Activated CD8-positive, alpha-beta memory T cell treated with anti-CD3 and anti-CD28 coated beads for 4 hours (primary cell): ENCODE data around the gene REXO4.
"Not testable (repeated sequence)": the region's sequence is repeated elsewhere in the genome, so short reads cannot be mapped to it uniquely, and the experiment has no call there.

Experiments used
- DNase-seq, 2 donors: peaks; one replicate each; pipeline ENCODE4 v3.0.0-alpha.2; 2020; ENCODE audit warnings: low read depth in 2 of 2

REXO4 gene

DNA sequence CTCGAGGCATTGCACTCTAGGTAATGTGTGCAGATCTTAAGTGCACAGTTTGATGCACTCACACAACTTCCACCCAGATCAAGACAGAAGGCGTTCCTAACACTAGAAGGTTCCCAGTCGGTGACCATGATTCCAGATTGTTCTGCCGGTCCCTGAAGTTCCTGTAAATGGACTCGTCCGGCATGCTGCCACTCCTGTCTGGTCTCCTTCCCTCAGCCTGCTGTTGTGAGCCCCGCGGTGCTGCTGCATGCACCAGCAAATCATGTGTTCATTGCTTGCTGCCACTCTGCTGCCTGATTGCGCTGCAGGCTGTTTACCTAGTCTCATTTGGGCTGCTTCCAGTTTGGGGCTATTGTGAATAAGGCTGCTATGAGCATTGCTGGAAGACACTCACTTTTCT lies 30.1 kb downstream of the REXO4 start:
- no peak for DNase-seq

DNA sequence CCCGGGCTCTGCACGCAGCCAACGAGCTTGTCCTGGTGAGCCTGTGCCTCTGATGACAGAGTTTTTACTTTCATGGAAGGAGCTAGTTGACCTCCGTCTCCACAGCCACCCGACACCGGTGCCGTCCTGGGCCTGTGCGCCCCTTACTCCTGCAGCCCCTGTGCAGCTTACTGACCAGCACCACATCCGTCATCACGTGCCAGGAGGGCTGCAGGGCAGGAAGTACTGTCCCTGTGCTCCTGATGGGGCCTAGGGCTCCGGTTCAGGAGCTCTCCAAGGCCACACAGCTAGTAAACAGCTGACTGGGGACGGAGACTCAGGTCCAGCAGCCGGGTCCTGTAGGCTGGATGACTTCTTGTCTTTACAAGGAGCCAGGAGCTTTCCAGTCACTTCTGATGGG lies 31.5 kb downstream of the REXO4 start:
- no peak for DNase-seq

DNA sequence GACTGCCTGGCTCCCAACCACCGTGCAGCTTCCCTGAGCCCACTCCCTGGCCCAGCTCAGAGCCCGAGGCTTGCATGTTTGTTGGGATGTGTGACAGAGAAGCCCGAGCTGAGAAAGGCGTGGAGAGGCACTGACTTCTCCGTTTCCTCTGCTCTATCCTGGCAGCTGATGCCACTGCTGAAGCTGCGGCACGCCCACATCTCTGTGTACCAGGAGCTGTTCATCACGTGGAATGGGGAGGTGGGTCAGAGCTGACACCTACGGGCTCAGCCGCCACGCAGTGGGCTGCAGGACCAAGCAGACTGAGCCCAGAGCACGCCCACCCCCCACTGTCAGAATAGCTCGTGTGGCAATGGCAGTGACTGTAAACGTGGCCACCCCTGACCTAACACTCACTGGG lies 32.4 kb downstream of the REXO4 start:
- no peak for DNase-seq

DNA sequence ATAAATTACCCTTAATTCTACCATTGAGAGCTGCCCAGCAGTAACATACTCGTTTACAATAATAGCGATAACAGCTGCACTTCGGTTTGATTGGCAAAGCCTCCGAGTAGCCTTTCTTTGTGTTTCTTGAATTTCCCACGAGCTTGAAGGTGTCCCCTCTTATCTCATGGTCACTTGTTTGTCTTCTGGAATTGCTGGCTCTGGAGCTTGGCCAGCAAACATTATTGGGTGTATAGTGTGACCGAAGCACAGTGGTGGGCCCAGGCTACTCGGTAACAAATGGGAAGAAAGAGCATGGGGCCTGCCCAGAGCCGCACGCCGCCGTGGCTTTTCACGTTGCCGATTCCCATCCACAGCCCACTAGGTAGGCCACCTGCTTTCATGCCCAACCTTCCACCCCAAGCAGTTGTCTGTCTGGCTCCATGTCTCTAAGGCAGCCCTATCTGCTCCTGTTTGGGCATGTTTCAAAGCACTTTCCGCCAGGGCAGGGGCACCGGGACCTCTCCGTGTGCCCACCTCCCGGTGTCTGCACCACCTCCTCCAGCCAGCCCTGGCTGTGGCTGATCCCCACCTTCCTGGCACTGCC lies 33.0 kb downstream of the REXO4 start:
- DNase-seq, result no peak

DNA sequence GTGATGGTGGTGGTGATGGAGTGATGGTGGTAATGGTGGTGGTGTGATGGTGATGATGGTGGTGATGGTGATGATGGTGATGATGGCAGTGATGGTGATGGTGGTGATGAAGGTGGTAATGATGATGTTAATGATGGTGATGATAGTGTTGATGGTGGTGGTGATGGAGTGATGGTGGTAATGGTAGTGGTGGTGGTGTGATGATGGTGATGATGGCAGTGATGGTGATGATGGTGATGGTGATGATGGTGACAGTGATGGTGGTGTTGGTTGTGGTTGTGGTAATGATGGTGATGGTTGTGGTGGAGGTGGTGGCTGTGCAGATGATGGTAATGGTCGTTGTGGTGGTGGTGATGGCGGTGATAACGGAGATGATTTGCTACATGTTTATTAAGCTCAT lies 34.4 kb downstream of the REXO4 start:
- DNase-seq, result no peak

DNA sequence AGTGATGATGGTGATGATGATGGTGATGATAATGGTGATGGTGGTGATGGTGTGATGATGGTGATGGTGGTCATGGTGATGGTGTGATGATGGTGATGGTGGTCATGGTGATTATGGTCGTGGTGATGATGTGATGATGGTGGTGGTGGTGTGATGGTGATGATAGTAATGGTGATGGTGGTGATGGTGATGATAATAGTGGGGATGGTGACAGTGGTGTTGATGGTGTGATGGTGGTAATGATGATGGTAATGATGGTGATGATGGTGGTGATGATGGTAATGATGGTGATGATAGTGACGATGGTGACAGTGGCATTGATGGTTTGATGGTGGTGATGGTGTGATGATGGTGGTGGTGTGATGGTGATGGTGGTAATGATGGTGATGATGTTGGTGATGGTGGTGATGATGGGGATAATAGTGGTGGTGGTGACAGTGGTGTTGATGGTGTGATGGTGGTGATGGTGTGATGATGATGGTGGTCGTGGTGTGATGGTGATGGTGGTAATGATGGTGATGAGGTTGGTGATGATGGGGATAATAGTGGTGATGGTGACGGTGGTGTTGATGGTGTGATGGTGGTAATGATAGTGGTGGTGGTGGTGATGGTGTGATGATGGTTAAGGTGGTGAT lies 35.2 kb downstream of the REXO4 start:
- DNase-seq, result no peak

DNA sequence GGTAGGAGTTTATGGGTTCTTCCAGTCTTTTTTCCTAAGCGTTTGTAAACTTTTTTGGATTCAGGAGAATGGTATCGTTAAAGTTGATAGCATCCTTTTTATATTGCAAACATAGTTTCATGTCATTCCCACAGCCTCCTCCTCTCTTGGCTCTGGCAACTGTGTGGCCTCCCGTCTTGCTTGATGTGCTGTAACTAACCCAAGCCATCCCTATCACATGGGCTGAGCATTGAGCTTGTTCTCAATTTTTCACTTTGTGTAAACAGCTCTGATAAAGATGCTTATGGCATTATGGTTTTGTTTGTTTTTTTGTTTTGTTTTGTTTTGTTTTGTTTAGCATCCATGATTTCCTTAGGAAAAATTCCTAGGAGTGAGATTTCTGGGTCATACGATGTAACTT lies 37.1 kb downstream of the REXO4 start:
- no peak for DNase-seq

DNA sequence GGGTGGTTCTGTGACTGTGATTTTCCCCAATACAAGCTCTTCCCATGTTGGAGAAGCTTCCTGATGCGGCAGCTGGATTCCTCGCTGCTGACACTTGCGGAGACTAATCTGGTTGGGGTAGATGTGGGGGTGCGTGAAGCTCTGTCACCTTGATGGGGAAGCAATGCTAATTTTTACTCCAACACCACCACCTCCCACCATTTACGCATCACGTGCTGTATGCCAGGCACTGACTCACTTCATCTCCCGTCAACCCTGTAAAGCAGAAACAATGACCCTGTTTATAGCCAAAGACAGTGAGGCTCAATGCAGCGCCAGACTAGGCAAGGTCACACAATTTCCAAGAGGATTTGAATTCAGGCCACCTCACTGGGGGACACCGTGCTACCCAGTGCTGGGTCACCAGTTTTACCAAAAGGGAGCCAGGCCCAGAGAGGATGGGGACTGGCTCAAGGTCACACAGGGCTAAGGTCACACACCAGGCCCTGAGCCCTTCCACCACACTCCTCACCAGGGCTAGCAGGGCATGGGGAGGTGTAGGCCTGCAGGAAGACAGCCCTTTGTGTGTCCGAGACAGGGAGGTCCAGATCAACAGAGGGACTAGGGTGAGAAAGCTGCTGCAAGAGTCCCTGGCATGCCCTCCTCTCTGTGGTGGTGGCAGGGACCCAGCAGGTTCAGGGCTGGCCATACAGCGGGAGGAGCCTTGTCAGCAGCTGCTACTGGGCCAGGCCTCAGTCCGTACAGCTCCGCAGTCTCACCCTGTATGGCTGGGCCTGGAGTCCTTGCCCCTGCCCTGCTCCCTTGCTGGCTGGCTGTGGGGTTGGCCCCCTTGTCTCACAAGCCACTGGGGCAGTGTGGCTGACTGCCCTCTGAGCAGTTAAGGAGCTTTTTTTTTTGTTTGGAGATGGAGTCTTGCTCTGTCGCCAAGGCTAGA lies 38.4 kb downstream of the REXO4 start:
- DNase-seq, result no peak

DNA sequence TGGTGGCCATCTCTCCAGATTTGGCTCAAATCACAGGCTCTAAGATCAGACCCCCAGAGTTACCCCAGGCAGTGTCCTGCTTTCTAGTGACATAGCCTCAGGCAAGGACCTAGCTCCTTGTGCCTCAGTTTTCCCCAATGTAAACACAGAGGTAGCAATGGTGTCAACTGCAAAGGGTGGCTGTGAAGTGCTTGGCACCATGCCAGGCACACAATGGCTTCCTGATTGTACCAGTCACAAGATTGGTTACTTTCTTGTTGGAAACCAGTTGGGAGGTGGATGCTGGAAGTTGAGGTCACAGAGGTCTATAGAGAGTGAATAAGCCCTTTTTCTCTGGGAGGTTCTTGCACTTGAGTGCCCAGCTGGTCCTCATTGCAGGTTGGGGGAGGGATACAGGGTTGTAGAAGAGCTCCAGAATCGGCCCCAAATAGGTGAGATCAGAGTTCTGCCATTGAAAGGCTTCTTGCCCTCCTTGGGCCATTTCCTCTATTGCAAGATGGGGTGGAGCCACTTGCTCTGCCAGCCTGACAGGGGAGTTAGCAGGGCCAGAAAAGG lies 39.3 kb downstream of the REXO4 start:
- no peak for DNase-seq

DNA sequence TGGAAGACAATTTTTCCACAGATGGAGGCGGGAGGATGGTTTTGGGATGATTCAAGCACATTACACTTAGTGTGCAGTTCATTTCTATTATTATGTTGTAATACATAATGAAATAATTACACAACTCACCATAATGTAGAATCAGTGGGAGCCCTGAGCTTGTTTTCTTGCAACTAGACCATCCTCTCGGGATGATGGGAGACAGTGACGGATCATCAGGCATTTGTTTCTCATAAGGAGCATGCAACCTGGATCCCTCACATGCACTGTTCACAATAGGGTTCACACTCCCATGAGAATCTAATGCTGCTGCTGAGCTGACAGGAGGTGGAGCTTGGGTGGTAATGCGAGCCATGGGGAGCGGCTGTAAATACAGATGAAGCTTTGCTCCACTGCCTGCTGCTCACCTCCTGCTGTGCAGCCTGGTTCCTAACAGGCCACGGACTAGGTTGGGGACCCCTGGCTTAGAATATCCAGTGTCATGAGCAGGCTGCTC lies 40.0 kb downstream of the REXO4 start:
- DNase-seq, result no peak

DNA sequence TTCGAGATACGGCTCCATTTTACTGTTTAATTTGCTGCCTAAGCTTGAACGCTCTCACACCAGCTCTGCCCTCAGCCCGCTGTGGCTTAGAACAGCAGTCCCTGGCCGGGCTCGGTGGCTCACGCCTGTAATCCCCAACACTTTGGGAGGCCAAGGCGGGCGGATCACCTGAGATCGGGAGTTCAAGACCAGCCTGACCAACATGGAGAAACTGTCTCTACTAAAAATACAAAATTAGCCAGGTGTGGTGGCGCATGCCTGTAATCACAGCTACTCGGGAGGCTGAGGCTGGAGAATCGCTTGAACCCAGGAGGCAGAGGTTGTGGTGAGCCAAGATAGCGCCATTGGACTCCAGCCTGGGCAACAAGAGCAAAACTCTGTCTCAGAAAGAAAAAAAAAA lies 40.5 kb downstream of the REXO4 start:
- not testable (repeated sequence) for DNase-seq

DNA sequence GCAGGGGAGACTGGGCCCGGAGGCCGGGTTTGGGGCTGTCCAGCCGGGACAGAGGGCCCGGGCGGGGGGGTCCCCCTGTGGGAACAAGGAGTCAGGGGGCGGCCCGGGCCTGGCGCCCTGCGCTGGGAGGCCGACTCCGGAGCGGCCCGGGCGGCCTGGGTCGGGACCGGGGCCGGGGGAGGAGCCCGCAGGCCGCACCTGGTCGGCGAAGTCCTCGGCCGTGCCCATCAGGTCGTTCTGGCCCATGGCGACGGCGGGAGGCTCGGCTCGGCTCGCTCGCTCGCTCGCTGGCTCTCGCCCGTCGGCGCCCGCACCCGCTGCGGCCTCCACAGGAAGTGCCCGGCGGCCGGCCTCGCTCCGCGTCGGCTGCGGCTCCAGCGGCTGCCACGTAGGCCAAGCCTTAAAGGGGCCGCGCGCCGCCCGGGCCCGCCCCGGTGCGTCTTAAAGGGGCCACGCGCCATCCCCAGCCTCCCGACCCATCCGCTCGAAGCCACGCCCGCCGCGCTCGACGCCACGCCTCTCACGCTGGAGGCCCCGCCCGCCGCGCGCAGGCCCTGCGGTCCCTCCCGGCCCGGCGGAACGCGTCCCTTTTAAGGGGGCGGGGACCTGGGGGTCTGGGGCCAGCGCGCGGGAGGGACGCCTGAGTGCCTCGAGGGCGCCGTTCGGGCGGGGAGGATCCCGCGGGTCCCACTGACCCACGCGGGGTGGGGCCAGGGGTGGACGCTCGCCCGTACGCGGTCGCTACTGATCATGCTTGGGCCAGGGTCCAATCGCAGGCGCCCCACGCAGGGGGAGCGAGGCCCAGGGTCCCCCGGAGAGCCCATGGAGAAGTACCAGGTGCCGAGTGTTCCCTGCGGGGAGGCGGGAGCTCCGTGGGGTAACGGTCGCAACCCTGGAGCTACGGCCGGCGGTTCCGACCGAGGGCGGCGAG lies 41.8 kb downstream of the REXO4 start, which contains the start of the genes STKLD1 and SURF4:
Gene STKLD1 (plus strand): TSS at position 643 of the 931 bp plus-strand sequence. CDS start 108 bp downstream, at position 751.
Gene SURF4 (minus strand): TSS at position 337 of the 931 bp plus-strand sequence. CDS start 91 bp downstream, at position 246.
- DNase-seq, result peak; percentile 88 to 90

DNA sequence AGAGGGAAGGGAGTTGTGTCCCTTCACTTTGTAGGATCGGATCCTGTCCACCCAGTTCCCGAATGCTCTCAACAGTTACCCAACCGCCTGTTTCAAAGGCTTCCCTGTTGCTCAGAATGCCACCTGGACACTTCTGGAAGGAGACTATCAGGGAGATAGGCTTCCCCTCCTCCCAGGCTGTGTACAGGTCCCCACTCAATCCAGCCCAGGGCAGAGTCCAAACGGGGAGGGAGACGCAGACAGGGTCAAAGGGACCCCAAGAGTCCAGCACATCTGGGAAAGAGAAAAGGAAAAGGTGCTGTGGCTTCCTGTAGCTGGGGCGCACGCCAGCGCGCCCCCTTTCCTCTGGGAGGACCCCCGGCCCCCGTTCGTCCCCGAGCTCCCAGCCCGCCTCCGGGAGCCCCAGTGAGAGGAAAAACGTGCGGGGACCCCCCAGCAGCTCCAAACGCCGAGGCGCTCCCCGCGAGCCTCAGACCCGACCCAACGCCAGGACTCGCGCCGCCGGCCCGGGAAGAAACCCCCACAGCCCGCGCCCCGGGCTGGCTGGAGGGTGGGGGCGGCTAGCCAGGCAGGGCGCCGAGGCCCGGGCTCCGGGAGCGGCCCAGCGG lies 42.6 kb downstream of the REXO4 start:
- no peak for DNase-seq

DNA sequence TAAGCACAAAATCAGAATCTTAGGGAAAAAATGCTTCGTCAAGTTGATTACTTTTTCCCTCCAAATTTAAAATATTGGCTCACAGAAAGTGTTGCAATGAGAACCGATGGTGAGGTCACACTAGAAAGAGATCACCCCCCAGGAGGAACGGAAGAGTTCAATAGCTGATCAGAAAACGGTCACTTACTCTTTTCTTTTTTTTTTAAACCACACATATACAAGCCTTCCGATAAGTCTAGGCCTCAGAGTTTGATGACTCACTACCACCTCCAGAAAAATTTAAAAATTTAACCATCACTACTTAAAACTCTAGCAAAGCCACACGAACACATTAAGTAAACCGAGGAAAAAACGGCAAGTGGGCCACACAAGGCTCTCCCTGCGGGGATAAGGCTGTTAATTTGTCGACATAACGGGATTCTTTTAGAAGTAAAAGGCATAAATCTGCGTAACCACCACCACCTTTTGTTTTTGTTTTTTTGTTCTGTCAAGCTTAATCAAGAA lies 43.1 kb downstream of the REXO4 start:
- no peak for DNase-seq

DNA sequence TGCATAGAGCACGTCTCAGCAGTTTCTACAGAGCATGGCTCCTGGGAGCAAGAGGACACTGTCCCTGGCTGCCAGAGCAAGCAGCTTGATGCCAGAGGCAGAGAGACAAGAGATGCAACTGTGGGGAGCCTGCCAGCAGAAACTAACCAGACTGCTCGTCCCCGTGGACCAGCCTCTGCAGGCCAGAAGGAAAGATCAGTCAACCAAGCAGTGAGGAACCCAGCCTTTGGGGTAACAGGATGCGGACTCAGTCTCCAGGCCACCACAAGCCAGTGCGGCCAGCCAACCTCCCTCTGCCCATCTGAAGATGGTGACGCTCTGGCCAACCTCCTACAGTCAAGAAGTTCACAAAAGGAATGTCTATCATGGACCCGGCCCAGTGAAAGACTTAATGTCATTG lies 45.7 kb downstream of the REXO4 start:
- no peak for DNase-seq

DNA sequence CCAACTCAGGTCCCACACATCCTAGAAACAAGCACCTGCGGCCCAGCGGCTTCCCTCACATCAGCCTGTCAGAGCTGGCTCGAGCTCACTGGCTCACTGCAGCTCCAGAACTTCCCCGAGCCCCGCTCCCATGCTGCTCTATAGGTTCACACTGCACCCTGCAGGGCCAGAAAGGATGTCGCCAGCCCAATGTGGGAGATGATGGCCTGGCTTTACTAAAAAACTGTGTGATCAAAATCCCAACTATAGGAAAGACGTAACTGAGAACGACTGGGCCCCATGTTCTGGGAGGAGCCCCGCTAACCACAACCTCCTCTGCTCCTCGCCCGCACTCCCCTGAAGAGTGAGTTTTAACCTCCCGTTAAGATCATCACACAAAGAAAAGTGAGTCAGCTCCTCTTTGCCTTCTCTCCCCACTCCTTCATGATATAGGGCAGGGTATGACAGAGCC lies 46.5 kb downstream of the REXO4 start:
- DNase-seq, result peak in 1 of 2 donors; percentile 54

DNA sequence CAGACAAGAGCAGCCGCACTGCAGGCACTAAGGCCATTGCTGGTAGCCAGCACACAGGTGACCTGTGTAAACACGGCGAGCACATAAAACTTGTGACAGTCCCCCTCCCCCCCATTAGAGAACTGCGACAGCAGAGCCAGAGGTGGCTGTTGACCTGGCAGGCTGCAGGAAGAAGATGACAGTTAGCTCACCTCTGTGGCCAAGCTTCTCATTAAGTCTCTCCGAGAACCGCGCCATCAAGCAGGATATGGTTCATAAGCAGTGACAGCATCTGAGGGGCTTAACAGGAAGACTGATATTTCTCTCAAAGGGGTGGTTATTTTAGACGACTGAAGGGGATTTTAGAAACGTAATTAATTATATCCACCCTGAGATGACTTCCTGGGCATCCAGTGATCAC lies 47.1 kb downstream of the REXO4 start:
- DNase-seq, result no peak

DNA sequence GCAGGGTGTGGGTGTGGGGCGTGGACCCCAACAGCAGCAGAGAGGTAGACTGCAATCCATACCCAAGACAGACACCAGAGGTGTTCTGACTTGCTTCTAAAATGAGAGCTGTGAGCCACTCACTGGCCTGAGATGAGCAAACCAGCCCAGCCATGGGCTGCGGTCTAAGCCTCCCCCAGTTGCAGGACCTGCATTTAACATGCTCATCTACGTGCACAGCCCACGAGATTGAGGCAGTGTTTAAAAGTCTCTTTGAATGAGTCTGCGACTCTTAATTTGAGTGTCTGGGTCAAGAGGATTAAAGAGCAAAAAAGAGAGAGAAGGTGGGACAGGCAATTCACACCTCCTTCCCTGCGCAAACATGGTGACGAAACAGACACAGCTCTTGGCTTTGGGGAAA lies 47.9 kb downstream of the REXO4 start:
- no peak for DNase-seq

DNA sequence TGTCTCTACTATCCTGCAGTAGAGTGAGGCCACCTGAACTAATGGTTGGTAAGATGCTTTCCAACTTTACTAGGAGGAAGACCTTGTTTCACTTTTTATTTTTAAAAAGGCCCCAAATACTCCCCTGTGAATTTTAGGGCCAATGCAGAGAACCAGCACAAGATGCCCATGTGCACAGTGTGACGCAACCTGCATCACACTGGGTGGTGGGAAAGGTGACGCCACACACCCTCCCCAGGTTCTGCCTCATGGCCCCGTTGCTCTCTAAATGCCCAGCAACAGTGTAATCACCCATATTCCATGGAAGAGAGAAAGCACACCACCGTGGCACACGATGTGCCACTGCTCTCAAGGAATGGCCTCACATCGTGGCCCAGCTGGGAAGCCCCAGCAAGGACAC lies 48.4 kb downstream of the REXO4 start:
- DNase-seq, result no peak

DNA sequence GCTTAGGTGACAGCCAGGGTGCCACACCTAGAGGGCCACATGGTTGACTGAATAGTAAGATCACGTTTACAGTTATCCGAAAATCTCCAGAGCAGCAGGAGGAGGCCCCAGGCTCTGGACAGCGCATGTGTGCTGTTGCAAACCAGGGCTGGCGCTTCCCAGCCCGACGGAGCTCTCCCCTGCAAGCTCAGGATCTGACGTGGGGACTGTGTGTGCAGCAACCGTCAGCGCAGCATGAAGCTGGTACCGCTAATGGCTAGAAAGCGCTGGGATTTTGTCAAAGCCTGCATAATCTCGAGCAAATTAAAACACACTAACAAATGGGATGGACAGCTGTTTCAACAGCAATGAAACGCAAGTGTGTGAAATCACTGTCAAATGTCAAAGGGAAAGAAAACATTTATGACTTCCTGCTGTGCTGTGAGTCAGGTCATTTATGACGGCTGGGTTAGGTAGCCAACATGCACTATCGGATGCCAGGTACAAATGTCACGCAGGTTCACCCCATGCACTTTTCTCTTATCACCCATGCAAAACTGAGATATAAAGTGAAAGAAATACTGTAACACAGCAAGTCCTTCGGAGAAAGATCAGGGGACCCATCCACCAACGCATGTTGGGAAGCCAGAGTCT lies 49.4 kb downstream of the REXO4 start:
- DNase-seq, result no peak
